CD8-positive, alpha-beta memory T cell (primary cell): Measurements from ENCODE around the gene ANTXR2. TPM values are rescaled to one million over a fixed set of nuclear protein-coding genes. Genes with fewer than 3 reads are reported as not detected.

Experiments
- CTCF ChIA-PET: fragments of 350-600 bp; sonication (Branson Sonifier 250); formaldehyde crosslinking; loops from one replicate; lab custom pipeline; 2021; ENCODE audit warnings: antibody characterized with exemption; lab: Charles Lee
- POLR2A ChIA-PET: fragments of 350-600 bp; sonication (Branson Sonifier 250); formaldehyde crosslinking; loops from one replicate; lab custom pipeline; 2021; ENCODE audit warnings: antibody characterized with exemption; lab: Charles Lee
- DNase-seq, 5 donors: peaks; one replicate each; pipeline versions ENCODE4 v3.0.0 to v3.0.0-alpha.2; 2020 to 2022; ENCODE audit warnings: mixed read lengths in 1 of 5
- H3K27ac ChIP-seq: one replicate; pipeline ENCODE4 v1.7.0; 2013; ENCODE audit warnings: low read depth, mild to moderate bottlenecking, low read length, moderate library complexity
- H3K27me3 ChIP-seq: 2 replicates; pipeline ENCODE4 v1.7.0; 2013; ENCODE audit warnings: low read length, mild to moderate bottlenecking; ENCODE audit not compliant: insufficient read depth, poor library complexity, severe bottlenecking
- H3K36me3 ChIP-seq: 2 replicates; pipeline ENCODE4 v1.7.0; 2013; ENCODE audit warnings: mild to moderate bottlenecking, low read length, moderate library complexity; ENCODE audit not compliant: insufficient read depth
- H3K4me1 ChIP-seq: 2 replicates; pipeline ENCODE4 v1.7.0; 2013; ENCODE audit warnings: mild to moderate bottlenecking, low read length, moderate library complexity; ENCODE audit not compliant: insufficient read depth
- H3K4me3 ChIP-seq: 2 replicates; pipeline ENCODE4 v1.7.0; 2013; ENCODE audit warnings: mild to moderate bottlenecking, low read length
- H3K9me3 ChIP-seq: 2 replicates; pipeline ENCODE4 v1.7.0; 2013; ENCODE audit warnings: mild to moderate bottlenecking, low read length
- H3K27ac Mint-ChIP-seq, 8 donors: one replicate each; pipeline ENCODE4 v1.8.0; 2020 to 2021; ENCODE audit warnings: mixed read lengths in 8 of 8, mild to moderate bottlenecking in 6 of 8, inconsistent platforms in 3 of 8, moderate library complexity in 3 of 8
- H3K27me3 Mint-ChIP-seq, 2 donors: one replicate each; pipeline ENCODE4 v1.8.0; 2020 to 2021; ENCODE audit warnings: mixed read lengths in 2 of 2, mild to moderate bottlenecking in 1 of 2, moderate library complexity in 1 of 2
- H3K36me3 Mint-ChIP-seq, 3 donors: one replicate each; pipeline ENCODE4 v1.8.0; 2020 to 2021; ENCODE audit warnings: mixed read lengths in 3 of 3, inconsistent platforms in 1 of 3, mild to moderate bottlenecking in 1 of 3
- H3K4me1 Mint-ChIP-seq, 3 donors: one replicate each; pipeline ENCODE4 v1.8.0; 2020 to 2021; ENCODE audit warnings: mixed read lengths in 3 of 3, inconsistent platforms in 1 of 3, mild to moderate bottlenecking in 1 of 3
- H3K4me3 Mint-ChIP-seq, 7 donors: one replicate each; pipeline ENCODE4 v1.8.0; 2020 to 2021; ENCODE audit warnings: mixed read lengths in 7 of 7, mild to moderate bottlenecking in 6 of 7, moderate library complexity in 4 of 7, inconsistent platforms in 2 of 7
- H3K9me3 Mint-ChIP-seq, 5 donors: one replicate each; pipeline ENCODE4 v1.8.0; 2020 to 2022; ENCODE audit warnings: mixed read lengths in 5 of 5, mild to moderate bottlenecking in 3 of 5, moderate library complexity in 2 of 5, inconsistent platforms in 1 of 5
- polyA plus RNA-seq: library from polyadenylated mRNA; unstranded; fragments of 300-500 nt; fragmentation: Illumina TruSeq; gene quantifications from one replicate; pipeline ENCODE4 v1.2.3, GENCODE V29; 2021
- total RNA-seq, 2 experiments: library from RNA; stranded (reverse); gene quantifications; one replicate each; pipeline ENCODE4 v1.2.3, GENCODE V29; 2021

The ANTXR2 gene
- total and polyA plus RNA-seq, 3 experiments from 2014 or later: 18.2 to 44.2 (median 20.6) TPM

DNA sequence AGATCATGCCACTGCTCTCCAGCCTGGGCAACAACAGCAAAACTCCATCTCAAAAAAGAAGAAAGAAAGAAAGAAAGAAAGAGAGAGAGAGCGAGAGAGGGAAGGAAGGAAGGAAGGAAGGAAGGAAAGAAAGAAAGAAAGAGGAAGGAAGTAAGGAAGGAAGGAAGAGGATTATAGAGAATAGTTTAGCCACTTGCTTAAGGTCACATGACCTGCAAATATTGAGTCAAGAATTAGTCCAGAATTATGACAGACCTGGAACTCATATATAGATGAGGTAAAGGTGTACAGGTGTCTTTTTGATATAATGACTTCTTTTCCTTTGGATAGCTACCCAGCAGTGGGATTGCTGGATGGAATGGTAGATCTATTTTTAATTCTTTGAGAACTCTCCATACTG, 25.6 kb upstream of the ANTXR2 start:
- Histone ChIP-seq H3K4me1 (no peaks in the 10 kb centered on the region), H3K27ac (no peak overlapping the region), H3K36me3 (no peaks in the 10 kb centered on the region), H3K9me3 (no peaks in the 10 kb centered on the region), H3K27me3 (no peaks in the 10 kb centered on the region), H3K4me3 (no peak overlapping the region)
- no peaks in the 10 kb centered on the region for H3K4me1 Mint-ChIP-seq
- H3K9me3 Mint-ChIP-seq: no peaks in the 10 kb centered on the region
- DNase-seq: no peak
- H3K27ac Mint-ChIP-seq: no peak overlapping the region
- CTCF ChIA-PET: no interaction called here
- POLR2A ChIA-PET: no interaction called here
- peaks cover 5 to 27% of the 10 kb centered on the region in 2 donors for H3K27me3 Mint-ChIP-seq
- H3K36me3 Mint-ChIP-seq: peaks cover 0 to 2% (median 0%) of the 10 kb centered on the region in 3 donors
- no peak overlapping the region for H3K4me3 Mint-ChIP-seq

DNA sequence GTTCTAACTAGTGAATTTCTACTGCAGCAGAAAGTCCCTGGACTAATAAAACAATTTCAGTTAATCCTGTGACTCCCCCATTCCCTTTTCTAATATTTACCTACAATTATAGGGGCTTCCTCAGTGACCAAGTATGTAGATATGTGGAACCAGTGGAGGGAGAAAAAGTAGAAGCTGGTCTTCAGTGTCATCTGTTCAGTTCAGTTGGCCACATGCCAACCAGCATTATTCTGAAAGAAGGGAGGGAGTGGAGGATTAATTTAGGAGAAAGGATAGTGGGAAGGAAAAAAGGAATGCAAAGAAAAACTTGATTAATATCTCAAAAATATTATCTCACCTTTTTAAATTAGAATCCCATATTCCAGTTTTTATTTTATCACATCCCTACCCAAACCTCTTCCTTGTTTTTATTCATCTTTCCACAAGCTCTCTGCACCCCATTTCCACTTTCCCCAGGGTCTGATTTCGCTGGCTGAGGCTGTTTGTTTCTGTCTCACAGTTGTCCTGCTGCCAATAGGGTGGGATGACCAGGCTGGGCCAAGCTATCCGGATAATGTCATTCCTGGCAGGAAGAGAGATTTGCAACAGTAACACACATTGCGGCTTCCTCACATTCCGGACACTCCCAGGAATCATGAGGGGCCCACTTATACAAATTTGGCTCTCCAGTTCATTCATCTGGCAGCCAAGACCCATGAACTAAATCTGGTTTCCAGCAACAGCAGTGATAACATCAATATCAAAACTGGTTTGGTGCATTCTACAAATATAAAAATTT, 24.6 kb upstream of the ANTXR2 start:
- H3K27ac ChIP-seq: no peak overlapping the region
- ChIA-PET POLR2A (no interaction called here), CTCF (no interaction called here)
- H3K4me3 ChIP-seq: no peak overlapping the region
- Mint-ChIP-seq H3K27me3 (peaks cover 5 to 29% of the 10 kb centered on the region in 2 donors), H3K27ac (no peak overlapping the region), H3K9me3 (no peaks in the 10 kb centered on the region), H3K4me1 (no peaks in the 10 kb centered on the region), H3K4me3 (no peak overlapping the region), H3K36me3 (peaks cover 0 to 2% (median 0%) of the 10 kb centered on the region in 3 donors)
- no peak for DNase-seq
- H3K9me3 ChIP-seq: no peaks in the 10 kb centered on the region
- H3K27me3 ChIP-seq: no peaks in the 10 kb centered on the region
- H3K36me3 ChIP-seq: no peaks in the 10 kb centered on the region
- no peaks in the 10 kb centered on the region for H3K4me1 ChIP-seq

- Histone ChIP-seq H3K36me3 (no peaks in the 10 kb centered on the region), H3K4me1 (no peaks in the 10 kb centered on the region), H3K27ac (no peak overlapping the region), H3K9me3 (no peaks in the 10 kb centered on the region), H3K4me3 (no peak overlapping the region), H3K27me3 (no peaks in the 10 kb centered on the region)
- ChIA-PET POLR2A (no interaction called here), CTCF (interaction anchor here (1.2 to 1.5 kb wide), 2 partner anchors 16 to 29 kb away, joined by 3 to 5 read pairs; no protein-coding TSS in a partner anchor)
- Mint-ChIP-seq H3K4me3 (no peak overlapping the region), H3K27ac (no peak overlapping the region), H3K4me1 (no peaks in the 10 kb centered on the region), H3K9me3 (no peaks in the 10 kb centered on the region), H3K36me3 (peaks cover 0 to 2% (median 0%) of the 10 kb centered on the region in 3 donors), H3K27me3 (peaks cover 5 to 26% of the 10 kb centered on the region in 2 donors)
- DNase-seq: no peak
Observed at GRCh38 chr4:80096175-80096850, 23.3 kb upstream of the ANTXR2 start.

DNA sequence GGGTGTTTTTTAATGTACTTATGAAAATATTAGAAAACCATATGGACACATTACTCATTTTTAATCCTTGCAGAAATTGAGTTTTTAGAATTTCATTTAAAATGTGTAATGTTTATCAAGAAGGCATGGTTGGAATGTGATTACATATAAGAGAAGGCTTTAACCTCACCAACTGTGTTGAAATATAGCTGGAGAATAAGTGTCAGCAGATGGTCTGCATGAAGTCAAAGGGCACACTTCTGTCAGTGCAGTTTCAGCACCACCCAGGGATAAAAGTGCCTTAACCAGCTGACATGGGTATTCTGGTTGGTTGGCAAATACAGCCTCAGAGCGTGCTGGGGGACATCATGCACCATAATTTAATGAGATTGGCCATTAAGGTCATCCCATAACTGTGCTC, 21.2 kb upstream of the ANTXR2 start:
- CTCF ChIA-PET: no interaction called here
- no peak overlapping the region for H3K4me3 ChIP-seq
- no peak overlapping the region for H3K27ac ChIP-seq
- H3K27ac Mint-ChIP-seq: no peak overlapping the region
- POLR2A ChIA-PET: no interaction called here
- no peaks in the 10 kb centered on the region for H3K27me3 ChIP-seq
- no peak for DNase-seq
- no peaks in the 10 kb centered on the region for H3K4me1 ChIP-seq
- no peak overlapping the region for H3K4me3 Mint-ChIP-seq
- no peaks in the 10 kb centered on the region for H3K9me3 Mint-ChIP-seq
- no peaks in the 10 kb centered on the region for H3K36me3 ChIP-seq
- no peaks in the 10 kb centered on the region for H3K4me1 Mint-ChIP-seq
- peaks cover 5 to 25% of the 10 kb centered on the region in 2 donors for H3K27me3 Mint-ChIP-seq
- H3K9me3 ChIP-seq: no peaks in the 10 kb centered on the region
- H3K36me3 Mint-ChIP-seq: no peaks in the 10 kb centered on the region

DNA sequence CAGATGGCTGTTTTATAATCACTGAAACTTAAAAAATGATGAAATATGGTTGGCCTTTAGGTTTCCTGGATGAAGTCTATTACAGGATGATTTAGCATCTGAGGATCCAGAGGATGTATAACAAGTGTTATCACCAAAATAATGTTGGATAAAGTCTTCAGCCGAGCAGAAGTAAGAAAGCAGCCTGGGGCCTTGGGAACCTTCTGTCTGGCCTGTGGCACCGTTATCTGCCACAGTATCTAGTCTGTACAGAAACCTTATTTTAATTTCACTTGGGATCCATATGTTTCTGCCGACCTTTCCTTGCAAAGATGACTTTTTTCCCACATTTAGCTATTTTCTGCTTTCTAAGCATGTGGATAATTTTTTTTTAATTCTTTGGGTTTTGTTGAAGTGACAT, 20.5 kb upstream of the ANTXR2 start:
- Histone ChIP-seq H3K27ac (no peak overlapping the region), H3K36me3 (no peaks in the 10 kb centered on the region), H3K4me1 (no peaks in the 10 kb centered on the region), H3K4me3 (no peak overlapping the region), H3K9me3 (no peaks in the 10 kb centered on the region), H3K27me3 (no peaks in the 10 kb centered on the region)
- no peak for DNase-seq
- Mint-ChIP-seq H3K27me3 (peaks cover 4 to 20% of the 10 kb centered on the region in 2 donors), H3K9me3 (no peaks in the 10 kb centered on the region), H3K4me1 (no peaks in the 10 kb centered on the region), H3K36me3 (no peaks in the 10 kb centered on the region), H3K4me3 (no peak overlapping the region), H3K27ac (no peak overlapping the region)
- CTCF ChIA-PET: no interaction called here
- POLR2A ChIA-PET: no interaction called here

- ChIA-PET CTCF (no interaction called here), POLR2A (no interaction called here)
- Histone ChIP-seq H3K27ac (no peak overlapping the region), H3K4me3 (no peak overlapping the region), H3K27me3 (no peaks in the 10 kb centered on the region), H3K4me1 (no peaks in the 10 kb centered on the region), H3K36me3 (no peaks in the 10 kb centered on the region), H3K9me3 (no peaks in the 10 kb centered on the region)
- H3K9me3 Mint-ChIP-seq: no peaks in the 10 kb centered on the region
- H3K27me3 Mint-ChIP-seq: peaks cover 0 to 20% of the 10 kb centered on the region in 2 donors
- peaks cover 0 to 3% (median 0%) of the 10 kb centered on the region in 3 donors for H3K36me3 Mint-ChIP-seq
- no peaks in the 10 kb centered on the region for H3K4me1 Mint-ChIP-seq
- no peak overlapping the region for H3K4me3 Mint-ChIP-seq
- no peak for DNase-seq
- peak overlapping the region in 1 of 8 donors; percentile 29 for H3K27ac Mint-ChIP-seq
Observed at GRCh38 chr4:80092847-80093246, 19.8 kb upstream of the ANTXR2 start.

DNA sequence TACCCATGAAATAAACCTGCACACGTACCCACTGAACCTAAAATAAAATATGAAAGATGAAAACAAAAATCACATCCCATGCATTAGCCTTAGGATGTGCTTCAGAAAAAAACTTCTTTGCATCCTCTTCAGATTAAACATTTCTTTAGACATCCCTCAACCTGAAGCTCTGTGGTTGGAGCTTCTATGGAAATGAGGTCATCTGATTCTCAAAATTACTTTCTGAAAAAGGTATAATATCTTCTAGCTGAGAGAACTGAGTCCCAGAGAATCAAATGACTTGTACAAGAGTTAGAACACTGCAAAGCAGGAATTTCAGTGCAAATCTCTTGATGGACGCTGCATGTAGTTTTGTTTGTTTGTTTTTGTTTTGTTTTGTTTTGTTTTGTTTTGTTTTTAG, 19.1 kb upstream of the ANTXR2 start:
- Histone ChIP-seq H3K27me3 (no peaks in the 10 kb centered on the region), H3K9me3 (no peaks in the 10 kb centered on the region), H3K27ac (no peak overlapping the region), H3K36me3 (no peaks in the 10 kb centered on the region), H3K4me1 (no peaks in the 10 kb centered on the region), H3K4me3 (no peak overlapping the region)
- Mint-ChIP-seq H3K4me3 (no peak overlapping the region), H3K36me3 (peaks cover 0 to 5% (median 0%) of the 10 kb centered on the region in 3 donors), H3K4me1 (no peaks in the 10 kb centered on the region), H3K9me3 (no peaks in the 10 kb centered on the region), H3K27ac (no peak overlapping the region), H3K27me3 (peaks cover 0 to 23% of the 10 kb centered on the region in 2 donors)
- DNase-seq: no peak
- POLR2A ChIA-PET: no interaction called here
- CTCF ChIA-PET: no interaction called here

DNA sequence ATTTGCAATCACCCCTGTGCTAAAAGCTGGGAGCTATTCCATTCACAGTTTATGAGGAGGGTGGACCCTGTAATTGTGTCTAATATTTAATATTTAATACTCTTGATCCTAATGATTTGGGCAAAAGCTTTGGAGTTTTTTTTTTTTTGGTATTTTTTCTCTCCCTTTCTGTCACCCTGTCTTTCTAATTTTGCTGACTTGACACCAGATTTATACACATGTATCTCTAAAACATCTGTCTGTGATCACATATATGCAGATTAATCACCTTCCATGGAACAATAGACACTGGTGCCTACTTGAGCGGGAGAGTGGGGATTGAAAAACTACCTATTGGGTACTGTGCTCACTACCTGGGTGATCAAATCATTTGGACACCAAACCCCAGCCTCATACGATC, 18.7 kb upstream of the ANTXR2 start:
- Histone ChIP-seq H3K9me3 (no peaks in the 10 kb centered on the region), H3K4me1 (no peaks in the 10 kb centered on the region), H3K27me3 (no peaks in the 10 kb centered on the region), H3K36me3 (no peaks in the 10 kb centered on the region), H3K4me3 (no peak overlapping the region), H3K27ac (no peak overlapping the region)
- Mint-ChIP-seq H3K9me3 (no peaks in the 10 kb centered on the region), H3K27ac (no peak overlapping the region), H3K27me3 (peaks cover under 1 to 27% of the 10 kb centered on the region in 2 donors), H3K4me3 (no peak overlapping the region), H3K36me3 (peaks cover 0 to 5% (median 0%) of the 10 kb centered on the region in 3 donors), H3K4me1 (no peaks in the 10 kb centered on the region)
- CTCF ChIA-PET: interaction anchor here (1.5 to 1.7 kb wide), 2 partner anchors 10 to 12 kb away, joined by 3 to 4 read pairs; no protein-coding TSS in a partner anchor
- DNase-seq: no peak
- POLR2A ChIA-PET: no interaction called here
